ENCODE data around the gene WDR33.
A peak's percentile ranks its signal among the peaks of the same experiment; 100 is the strongest.

The WDR33 gene

GRCh38 chr2:127810619-127811396 lies at the start of gene WDR33:
Gene WDR33, minus strand, starts transcription at chr2:127811171. Its CDS starts 40,190 bp downstream, at chr2:127770981.
- TF ChIP-seq CTCF (IDR thresholded peaks at IDR 0.05; ENCODE audit: borderline replicate concordance, insufficient read depth, low read depth, low read length) = 0 out of 2 replicates have a peak, but pooled peaks have one; percentile 23
- peak within 1 kb of the TSS; percentile 90 for H3K4me3 ChIP-seq (ENCODE audit: low read depth, low read length)

GRCh38 chr2:127860130-127860529 lies 49.2 kb upstream of the WDR33 start:
- TF ChIP-seq CTCF (IDR thresholded peaks at IDR 0.05; ENCODE audit: borderline replicate concordance, insufficient read depth, low read depth, low read length) = no peak
- no peak overlapping the region for H3K4me3 ChIP-seq (ENCODE audit: low read depth, low read length)

GRCh38 chr2:127859712-127860085 lies 48.7 kb upstream of the WDR33 start:
- no peak for TF ChIP-seq CTCF (IDR thresholded peaks at IDR 0.05; ENCODE audit: borderline replicate concordance, insufficient read depth, low read depth, low read length)
- no peak overlapping the region for H3K4me3 ChIP-seq (ENCODE audit: low read depth, low read length)

GRCh38 chr2:127857265-127857808 lies 46.4 kb upstream of the WDR33 start:
- no peak for TF ChIP-seq CTCF (IDR thresholded peaks at IDR 0.05; ENCODE audit: borderline replicate concordance, insufficient read depth, low read depth, low read length)
- H3K4me3 ChIP-seq (ENCODE audit: low read depth, low read length) = peak overlapping the region; percentile 84

- no peak overlapping the region for H3K4me3 ChIP-seq (ENCODE audit: low read depth, low read length)
- no peak for TF ChIP-seq CTCF (IDR thresholded peaks at IDR 0.05; ENCODE audit: borderline replicate concordance, insufficient read depth, low read depth, low read length)
Measured at GRCh38 chr2:127853671-127854070, 42.7 kb upstream of the WDR33 start.

- TF ChIP-seq CTCF (IDR thresholded peaks at IDR 0.05; ENCODE audit: borderline replicate concordance, insufficient read depth, low read depth, low read length) = no peak
- no peak overlapping the region for H3K4me3 ChIP-seq (ENCODE audit: low read depth, low read length)
Measured at GRCh38 chr2:127852388-127852787, 41.4 kb upstream of the WDR33 start.

GRCh38 chr2:127847931-127848330 lies 37.0 kb upstream of the WDR33 start:
- no peak overlapping the region for H3K4me3 ChIP-seq (ENCODE audit: low read depth, low read length)
- TF ChIP-seq CTCF (IDR thresholded peaks at IDR 0.05; ENCODE audit: borderline replicate concordance, insufficient read depth, low read depth, low read length) = no peak
